ENCODE results near the gene HOXA10.

The HOXA10 gene

DNA sequence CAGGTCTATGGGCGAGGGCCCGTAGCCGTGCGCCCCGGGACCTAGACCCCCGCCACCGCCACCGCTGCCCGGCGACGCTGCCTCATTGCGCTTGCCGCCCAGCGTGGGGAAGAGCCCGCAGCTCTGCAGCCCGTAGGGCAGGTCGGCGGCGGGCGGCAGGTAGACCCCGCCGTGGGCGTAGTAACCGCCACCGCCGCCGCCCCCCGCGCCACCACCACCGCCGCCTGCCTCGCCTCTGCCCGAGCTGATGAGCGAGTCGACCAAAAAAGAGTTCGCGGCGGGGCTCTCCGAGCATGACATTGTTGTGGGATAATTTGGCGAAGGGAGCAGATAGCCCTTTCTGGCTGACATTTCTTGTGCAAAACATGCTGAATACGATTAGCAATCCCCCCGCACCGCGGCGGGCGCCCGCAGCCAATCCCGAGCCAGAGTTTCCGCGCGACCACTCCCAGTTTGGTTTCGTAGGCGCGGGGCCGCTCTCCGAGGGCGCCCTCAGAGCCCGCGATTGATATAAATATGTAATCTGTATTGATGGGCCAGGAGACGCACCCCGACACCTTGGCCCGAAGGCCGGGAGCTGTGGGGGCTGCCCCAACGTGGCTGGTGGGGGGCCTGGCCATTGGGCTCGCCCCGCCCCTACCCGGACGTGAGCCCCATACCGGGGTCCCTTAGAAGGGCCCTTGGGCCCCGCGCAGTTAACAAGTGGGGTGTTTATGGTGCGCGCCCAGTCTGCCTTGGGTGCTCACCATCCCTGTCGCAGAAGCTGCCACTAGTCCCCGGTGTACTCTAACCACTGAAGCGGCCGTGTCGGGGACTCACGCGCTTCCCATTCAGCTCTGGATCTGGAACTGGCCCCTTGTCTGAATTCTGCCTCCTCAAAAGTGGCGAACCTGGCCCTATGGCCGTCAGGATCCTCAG lies at the start of gene HOXA10:
HOXA10 (minus strand) TSS at position 365 of the 918 bp plus-strand sequence; CDS start at position 351, 14 bp downstream.
- DNase-seq: peak; percentile 52

- no peak for DNase-seq
These were observed 47.2 kb upstream of the HOXA10 start for GRCh38 chr7:27221201-27221797.

DNA sequence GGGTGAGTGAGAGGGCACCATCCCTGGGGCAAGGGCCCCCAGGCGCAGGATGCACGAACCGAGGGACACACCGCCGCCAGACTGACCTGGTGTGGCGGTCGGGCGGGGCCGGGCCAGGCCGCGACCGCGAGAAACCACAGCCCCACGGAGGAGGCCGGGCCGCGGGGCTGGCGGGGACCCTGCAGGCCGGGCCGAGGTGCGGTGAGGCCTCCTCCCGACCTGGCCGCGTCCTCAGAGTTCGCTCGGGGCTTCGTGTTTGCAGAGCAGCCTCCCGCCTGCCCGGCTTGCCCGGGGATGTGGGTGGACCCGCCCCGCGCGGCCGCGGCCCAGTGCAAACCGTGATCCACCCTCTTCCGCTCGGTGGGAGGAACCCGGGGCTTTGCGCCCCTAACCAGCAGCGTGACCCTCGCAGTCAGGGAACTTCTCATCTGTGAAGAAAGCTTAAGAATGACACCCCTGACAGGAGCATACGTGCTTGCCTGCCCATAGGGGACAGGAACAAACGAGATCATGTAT lies 46.4 kb upstream of the HOXA10 start:
- no peak for DNase-seq

GRCh38 chr7:27219821-27220220 lies 45.7 kb upstream of the HOXA10 start:
- DNase-seq: no peak

DNA sequence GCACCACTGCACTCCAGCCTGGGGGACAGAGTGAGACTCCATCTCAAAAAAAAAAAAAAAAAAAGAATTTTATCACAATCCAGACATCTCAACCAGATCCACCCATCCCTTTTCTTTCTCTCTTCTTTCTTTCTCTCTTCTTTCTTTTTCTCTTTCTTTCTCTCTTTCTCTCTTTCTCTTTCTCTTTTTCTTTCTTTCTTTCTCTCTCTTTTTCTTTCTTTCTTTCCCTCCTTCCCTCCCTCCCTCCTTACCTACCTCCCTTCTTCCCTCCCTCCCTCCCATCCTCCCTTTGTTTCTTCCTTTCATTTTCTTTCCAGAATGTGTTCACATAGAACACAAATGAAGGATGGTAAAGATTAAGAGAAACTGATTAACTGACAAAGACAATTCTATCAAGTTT lies 43.8 kb upstream of the HOXA10 start:
- DNase-seq: no peak

DNA sequence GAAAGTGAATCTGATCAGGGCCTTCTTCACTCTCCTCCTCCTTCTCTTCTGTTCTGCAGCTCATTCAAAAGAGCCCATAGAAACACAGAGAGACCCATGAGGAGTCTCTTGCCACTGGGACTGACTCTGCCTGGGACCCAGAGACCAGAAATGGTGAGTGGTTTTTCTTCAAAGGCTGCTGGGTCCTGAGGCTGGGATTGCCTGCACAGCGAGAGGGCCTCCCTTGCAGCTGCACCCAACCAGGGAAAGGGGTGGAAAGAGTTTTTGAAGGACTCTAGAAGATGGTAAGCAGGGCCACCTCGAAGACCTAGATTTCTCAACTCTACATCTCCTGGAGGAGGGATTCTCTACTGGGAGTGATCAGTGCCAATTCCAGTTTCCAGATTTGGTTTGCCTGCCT lies 41.2 kb upstream of the HOXA10 start:
- no peak for DNase-seq

GRCh38 chr7:27214239-27214950 lies 40.3 kb upstream of the HOXA10 start:
- DNase-seq: no peak

DNA sequence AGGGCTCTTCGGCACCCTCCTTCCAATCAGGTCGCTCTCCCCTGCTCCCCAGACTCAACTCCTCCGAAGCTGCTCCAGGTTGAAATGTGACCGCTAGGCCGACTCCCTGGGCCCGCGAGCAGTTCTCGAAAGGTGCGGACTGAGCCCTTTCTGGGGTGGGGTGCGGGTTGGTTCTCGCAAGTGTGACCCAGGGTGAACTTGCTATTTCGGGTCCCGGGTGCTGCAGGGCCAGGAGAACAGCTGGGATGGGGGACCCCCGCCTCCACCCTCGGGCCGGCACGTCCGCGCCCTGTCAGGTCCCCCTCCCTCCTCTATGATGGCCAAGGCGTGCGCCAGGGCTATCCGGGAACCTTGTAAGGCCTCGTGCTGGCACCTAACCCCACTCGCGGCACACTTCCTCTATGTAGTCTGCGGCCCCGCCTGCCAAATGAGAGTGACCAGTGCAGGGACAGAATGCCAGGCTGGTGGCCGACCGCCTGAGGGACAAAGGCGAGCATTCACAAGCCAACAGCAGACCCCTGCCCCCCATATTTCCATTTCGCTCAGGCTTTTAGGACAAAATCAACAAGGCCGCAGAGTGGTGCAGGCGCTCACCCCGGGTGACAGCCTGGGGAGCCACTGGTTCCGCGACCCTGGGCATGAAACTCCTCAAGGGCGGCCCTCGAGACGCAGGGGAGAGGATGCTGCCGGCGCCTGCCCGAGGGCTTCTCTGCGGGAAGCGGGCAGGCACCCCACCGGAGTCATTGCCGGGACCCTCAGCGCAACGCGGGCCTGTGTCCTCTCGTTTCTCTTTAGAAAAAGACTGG lies 39.5 kb upstream of the HOXA10 start:
- no peak for DNase-seq

DNA sequence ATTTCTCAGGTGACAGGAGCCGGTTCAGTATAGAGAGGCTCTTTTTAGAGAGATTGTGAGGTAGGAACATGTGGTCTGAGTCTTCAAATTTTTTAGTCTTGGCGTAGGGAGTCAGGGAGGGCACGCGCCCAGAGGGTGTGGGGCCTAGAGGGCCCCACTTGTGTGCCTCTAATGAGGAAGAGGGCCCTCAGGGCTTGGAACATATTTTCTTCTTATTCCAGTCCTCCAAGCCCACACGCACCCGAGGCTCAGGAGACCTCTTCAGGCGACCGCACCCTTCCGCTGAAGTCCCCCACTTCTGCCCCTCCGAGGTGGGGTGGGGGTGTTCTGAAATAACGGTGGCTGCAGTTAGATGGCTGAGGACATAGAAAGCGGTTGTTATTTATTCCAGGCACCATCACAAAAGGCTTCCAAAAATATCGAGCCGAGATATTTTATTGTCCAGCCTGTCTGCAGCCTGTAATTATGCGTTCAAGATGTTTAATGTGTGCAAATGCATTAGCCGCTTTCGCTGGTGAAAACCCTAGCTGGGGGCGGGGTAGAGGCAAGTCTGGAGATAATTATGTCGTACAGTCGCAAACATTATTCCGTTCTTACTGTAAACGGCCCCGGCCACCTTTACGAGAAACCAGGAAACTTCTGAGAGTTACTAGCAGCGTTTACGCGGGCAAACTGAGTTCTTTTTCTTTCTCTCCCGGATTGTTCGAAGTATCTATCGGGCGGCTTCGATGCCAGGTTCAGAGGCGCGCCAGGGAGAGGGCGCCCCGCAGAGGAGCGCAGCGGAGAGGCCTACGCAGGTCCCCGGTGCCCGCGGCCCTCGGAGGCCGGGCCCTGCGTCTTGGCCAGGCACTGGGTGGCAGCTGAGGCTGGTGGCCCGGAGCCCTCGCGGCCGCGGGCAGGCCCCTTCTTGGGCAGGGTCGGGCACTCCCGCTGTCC lies 38.6 kb upstream of the HOXA10 start:
- DNase-seq: no peak

DNA sequence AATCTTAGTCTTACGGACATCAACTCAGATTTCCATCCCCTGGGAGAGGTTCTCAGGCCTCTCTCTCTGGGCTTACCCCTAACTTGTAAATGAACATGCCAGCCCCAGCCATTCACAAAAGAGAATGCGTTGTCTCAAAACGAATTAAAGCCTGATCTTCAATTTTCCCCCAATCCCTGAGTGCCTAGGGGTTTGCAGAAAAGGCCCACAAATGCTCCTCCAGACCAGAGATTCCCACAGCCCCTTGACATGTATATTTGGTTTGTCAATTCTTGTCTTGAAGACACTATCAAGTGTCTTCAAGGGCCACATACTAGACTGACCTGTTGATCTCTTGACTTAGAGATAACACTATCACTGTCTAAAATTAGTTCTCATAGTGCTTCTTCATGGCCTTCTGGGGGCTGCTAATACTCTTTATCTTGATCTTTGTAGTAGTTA lies 37.7 kb upstream of the HOXA10 start:
- DNase-seq: no peak

DNA sequence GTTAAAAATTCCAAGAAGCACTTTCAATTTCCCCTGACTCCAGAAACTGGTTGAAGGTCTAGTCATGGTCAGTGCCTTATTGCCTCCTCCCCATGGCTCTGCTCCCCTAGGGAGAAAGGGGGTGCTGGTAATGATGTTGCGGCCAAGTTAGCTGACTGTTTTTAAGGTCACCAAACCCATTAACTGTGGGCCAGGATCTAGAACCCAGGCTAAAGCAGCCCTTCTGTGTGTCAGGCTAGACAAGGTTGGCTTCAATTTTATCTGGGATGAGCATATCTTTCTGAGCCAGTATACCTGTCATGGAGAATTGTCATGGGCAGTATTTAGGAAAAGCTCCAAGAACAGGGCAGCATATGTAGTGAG lies 36.9 kb upstream of the HOXA10 start:
- no peak for DNase-seq

DNA sequence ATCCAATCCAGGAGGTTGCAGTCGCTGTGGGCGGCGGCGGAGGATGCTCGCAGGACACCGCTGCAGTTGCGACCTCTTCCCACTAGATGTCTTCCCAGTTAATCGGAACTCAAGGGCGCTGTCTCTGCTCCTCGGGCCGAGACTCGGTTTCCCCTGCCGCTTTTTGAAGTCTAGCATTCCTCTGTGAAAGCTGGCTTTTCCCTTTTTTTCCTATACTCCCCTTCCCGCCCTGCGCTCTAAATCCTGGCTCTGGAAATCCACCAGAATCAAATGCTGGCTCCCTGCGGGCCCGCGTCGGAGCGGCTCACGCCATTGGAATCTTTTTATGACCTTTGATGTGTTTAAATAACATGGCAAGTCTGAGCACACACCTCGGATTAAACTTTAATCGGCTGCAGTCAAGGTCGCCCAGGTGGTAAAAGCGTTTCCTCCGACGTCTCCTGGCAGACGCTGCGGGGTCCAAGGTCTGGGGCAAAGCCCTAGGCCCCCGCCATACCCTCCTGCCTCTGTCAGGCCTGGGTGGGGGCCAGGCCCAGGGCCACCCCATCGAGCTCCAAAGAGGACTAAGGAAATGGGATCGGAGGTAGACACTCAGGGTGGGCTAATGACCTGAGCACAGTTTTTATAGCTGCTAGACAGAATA lies 36.4 kb upstream of the HOXA10 start:
- DNase-seq: no peak

DNA sequence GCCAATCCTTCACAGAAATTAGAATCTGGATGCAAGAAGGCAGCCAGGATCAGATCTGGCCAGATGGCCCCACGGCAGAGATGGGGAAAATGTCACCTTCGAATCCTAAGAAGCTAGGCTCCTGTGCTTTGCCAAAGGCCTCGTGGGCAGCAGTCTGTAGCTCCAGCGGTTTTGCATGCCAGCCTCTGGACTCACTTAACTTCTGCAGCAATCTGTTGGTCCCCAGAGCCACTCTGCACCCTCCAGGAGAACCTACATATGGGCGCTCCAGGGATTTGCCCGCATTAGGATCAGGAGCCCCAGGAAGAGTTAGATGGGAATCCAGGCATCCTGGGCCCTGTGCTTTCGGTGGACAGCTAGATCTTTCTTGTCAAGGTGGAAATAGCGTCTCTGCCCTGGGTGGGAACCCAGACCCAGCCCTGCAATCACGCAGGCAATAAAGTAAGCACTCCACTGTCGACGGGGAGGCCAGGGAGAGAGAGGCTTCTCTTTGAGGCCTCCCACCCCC lies 35.9 kb upstream of the HOXA10 start:
- DNase-seq: no peak

DNA sequence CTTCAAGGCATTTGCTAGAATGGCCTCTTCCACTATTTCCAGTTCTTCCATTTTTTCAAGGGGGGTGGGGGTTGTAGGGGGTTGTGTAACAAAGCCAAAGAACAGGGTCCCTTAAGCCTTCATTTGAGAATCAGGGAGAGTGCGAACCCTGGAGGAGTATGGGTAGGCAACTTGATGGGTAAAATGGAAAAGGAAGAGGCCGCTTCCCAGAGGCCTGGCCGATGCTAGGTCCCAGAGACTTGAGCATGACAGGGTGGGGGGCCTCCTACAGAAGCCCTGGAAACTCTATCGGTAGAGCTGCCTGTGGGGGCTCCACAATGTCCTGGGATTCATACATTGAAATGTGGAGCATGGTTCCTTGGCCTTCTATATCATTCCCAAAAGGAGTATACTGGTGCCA lies 34.9 kb upstream of the HOXA10 start:
- DNase-seq: no peak

DNA sequence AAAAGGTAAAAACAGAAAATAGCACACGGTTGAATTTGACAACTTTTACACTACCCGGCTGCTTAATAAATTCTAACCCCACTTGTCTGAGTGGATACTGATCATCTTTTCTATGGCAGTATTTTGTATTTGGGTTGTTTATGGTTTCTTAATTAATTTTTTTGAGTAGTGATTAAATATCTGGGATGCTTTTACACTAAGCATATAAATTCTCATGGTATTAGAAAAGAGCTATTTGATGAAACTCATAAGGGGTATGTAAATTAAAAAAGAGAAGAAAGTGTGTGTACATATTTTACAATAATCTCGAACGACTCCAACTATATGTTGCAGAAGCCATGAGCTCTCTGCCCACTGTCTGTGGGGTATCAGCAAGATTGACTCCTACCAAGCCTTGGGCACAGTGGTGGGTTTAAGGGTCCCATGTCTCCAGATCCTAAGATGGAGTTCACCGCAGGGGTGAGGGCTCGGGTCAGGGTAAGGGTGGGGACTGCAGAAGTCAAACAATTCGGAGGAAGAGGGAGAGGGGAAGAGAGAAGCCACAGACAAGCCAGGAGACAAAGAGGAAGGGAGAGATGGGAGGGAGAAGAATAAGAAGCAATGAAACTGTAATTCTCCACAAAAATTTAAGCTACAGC lies 33.3 kb upstream of the HOXA10 start:
- no peak for DNase-seq

DNA sequence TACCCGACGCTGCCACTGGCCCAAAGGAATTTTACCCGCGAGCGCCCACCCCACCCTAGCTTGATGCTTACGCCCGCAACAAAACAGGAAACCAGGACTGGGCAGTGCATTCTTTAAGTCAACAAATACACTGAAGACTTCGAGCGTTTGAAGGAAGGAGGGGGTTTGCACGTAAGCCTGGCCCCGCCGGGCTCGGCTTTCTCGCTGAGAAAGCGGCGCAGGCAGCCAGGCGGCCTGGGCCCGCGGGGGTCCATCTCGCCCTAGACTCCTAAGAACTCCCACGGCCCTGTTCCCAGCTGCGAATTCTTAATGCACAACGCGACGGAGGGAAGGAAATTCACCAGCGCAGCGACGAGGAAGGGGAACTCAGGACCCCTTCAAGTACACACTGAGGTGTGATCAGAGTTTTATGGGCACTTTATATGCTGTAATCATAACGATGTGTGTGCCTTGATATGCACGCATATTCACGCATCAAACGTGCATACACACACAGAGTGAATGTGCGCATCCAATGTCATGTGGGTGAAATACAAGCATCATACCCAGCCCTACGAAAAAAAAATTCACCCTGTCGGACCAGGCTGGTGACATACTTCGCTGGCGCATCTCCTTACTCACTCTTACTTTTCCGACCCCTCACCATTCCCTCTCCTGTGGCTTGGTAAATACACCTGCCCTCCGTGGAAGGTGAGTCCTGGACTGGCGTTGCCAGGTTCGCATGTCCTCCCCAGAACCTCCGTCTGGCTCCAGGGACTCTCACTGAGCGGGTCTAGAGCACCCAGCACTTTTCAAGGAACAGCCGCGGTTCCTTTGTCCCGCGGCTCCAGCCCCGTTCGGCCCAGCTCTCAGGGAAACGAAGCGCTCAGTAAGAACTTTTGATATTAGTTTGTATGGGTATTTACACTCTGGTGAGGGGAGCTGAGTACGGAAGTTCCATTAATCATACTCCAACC lies 31.5 kb upstream of the HOXA10 start:
- peak; percentile 48 for DNase-seq

DNA sequence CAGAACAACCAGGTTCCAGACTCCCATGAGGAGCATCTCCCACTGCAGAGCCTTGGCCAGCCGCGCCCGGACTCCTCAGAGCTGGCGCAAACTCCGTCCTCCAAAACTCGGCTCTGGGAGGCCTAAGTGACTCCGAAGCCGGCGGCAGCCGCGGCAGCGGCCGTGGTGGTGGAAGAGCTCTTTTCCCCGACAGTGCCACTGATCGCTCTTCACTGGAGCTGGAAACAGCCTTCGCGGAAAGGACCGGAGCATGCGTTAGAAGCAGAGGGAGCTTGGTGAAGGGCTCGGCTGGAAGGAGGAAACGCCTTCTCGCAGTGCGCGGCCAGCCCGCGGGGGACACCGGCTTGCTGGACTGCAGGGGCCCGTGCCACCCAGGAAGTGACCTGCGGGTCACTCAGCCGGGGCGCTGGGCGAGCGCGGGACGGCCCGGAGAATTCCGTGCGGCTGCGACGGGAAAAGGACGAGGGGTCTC lies 30.8 kb upstream of the HOXA10 start:
- DNase-seq: peak; percentile 56

- no peak for DNase-seq
These were observed 30.0 kb upstream of the HOXA10 start for GRCh38 chr7:27203964-27204594.

All from activated CD8-positive, alpha-beta memory T cell treated with anti-CD3 and anti-CD28 coated beads, Interleukin-2, amount 50 U/mL, for 48 hours (primary cell).